ENCODE measurements around the gene ENAM. TPM values are rescaled to one million over a fixed set of nuclear protein-coding genes. Genes with fewer than 3 reads are reported as not detected.

Gene ENAM
- total RNA-seq, 1 experiment from 2014 or later: not detected

- Histone ChIP-seq H3K9me3 (ENCODE audit: control insufficient read depth, insufficient read depth, low read depth, low read length) (no peaks in the 10 kb centered on the region), H3K36me3 (ENCODE audit: control insufficient read depth, insufficient read depth, low read length) (no peaks in the 10 kb centered on the region), H3K4me3 (ENCODE audit: low read depth in 2 of 2, low read length in 2 of 2) (no peak overlapping the region), H3K4me1 (ENCODE audit: control insufficient read depth, insufficient read depth, low read length) (no peaks in the 10 kb centered on the region; the same call in 1 of the 2 replicates), H3K27me3 (ENCODE audit: control insufficient read depth, insufficient read depth, low read length) (no peaks in the 10 kb centered on the region), H3K27ac (ENCODE audit: low read length) (no peak overlapping the region)
- BruUV-seq (replicated peaks): no TSS peak
- no peak for ATAC-seq
- TF ChIP-seq POLR2AphosphoS5 (IDR thresholded peaks at IDR 0.05; ENCODE audit: low read depth, low read length) (no peak), SIN3A (IDR thresholded peaks at IDR 0.05; ENCODE audit: borderline replicate concordance, insufficient read depth, low read depth, low read length) (no peak), CTCF (IDR thresholded peaks at IDR 0.05) (no peak), TCF7L2 (IDR thresholded peaks at IDR 0.05; ENCODE audit: low read depth, low read length) (no peak), REST (IDR thresholded peaks at IDR 0.05; ENCODE audit: insufficient read depth in 1 of 2, low read depth in 2 of 2, low read length in 1 of 2) (no peak)
- intact Hi-C loops (cut with micrococcal nuclease; ENCODE audit: unreplicated experiment): no loop called here
- in situ Hi-C loops (cut with HindIII; ENCODE audit: low pct_unique_long_range_greater_than_20kb, low sequenced_read_pairs): no loop called here
- ChIA-PET CTCF (no interaction called here), POLR2A (no interaction called here)
- DNase-seq (ENCODE audit: low read depth, low spot score): no peak
Observed at GRCh38 chr4:70603856-70604255, 24.7 kb upstream of the ENAM start.

GRCh38 chr4:70606459-70606858 is 22.1 kb upstream of the ENAM start:
- ATAC-seq: no peak

More at GRCh38 chr4:70606459-70606858, 22.1 kb upstream of the ENAM start:
- no peak for DNase-seq (ENCODE audit: low read depth, low spot score)
- CTCF ChIA-PET: no interaction called here
- H3K27me3 ChIP-seq (ENCODE audit: control insufficient read depth, insufficient read depth, low read length): no peaks in the 10 kb centered on the region
- no peaks in the 10 kb centered on the region for H3K36me3 ChIP-seq (ENCODE audit: control insufficient read depth, insufficient read depth, low read length)
- BruUV-seq (replicated peaks): no TSS peak
- POLR2A ChIA-PET: no interaction called here
- intact Hi-C loops (cut with micrococcal nuclease; ENCODE audit: unreplicated experiment): no loop called here
- TF ChIP-seq REST (IDR thresholded peaks at IDR 0.05; ENCODE audit: insufficient read depth in 1 of 2, low read depth in 2 of 2, low read length in 1 of 2) (no peak), CTCF (IDR thresholded peaks at IDR 0.05) (no peak), POLR2AphosphoS5 (IDR thresholded peaks at IDR 0.05; ENCODE audit: low read depth, low read length) (no peak), TCF7L2 (IDR thresholded peaks at IDR 0.05; ENCODE audit: low read depth, low read length) (no peak), SIN3A (IDR thresholded peaks at IDR 0.05; ENCODE audit: borderline replicate concordance, insufficient read depth, low read depth, low read length) (no peak)
- no peaks in the 10 kb centered on the region; the same call in 1 of the 2 replicates for H3K4me1 ChIP-seq (ENCODE audit: control insufficient read depth, insufficient read depth, low read length)
- no peak overlapping the region for H3K4me3 ChIP-seq (ENCODE audit: low read depth in 2 of 2, low read length in 2 of 2)
- H3K27ac ChIP-seq (ENCODE audit: low read length): no peak overlapping the region
- in situ Hi-C loops (cut with HindIII; ENCODE audit: low pct_unique_long_range_greater_than_20kb, low sequenced_read_pairs): no loop called here
- H3K9me3 ChIP-seq (ENCODE audit: control insufficient read depth, insufficient read depth, low read depth, low read length): no peaks in the 10 kb centered on the region

All from Panc1 (cell line).